BE2C (cell line): ENCODE results near the gene CAMTA1.
"Not testable (repeated sequence)": the region's sequence is repeated elsewhere in the genome, so short reads cannot be mapped to it uniquely, and the experiment has no call there.

Source experiments
- DNase-seq: peaks from one replicate; pipeline ENCODE4 v3.0.0-alpha.2; 2020
- H3K27me3 ChIP-seq: fragments of 250-450 bp; sonication (Bioruptor Pico); 2 replicates; pipeline ENCODE4 v1.5.1; 2020; ENCODE audit warnings: mild to moderate bottlenecking
- H3K36me3 ChIP-seq: fragments of 250-450 bp; sonication (Bioruptor Pico); 2 replicates; pipeline ENCODE4 v1.5.1; 2020; ENCODE audit warnings: mild to moderate bottlenecking
- H3K4me1 ChIP-seq: fragments of 250-450 bp; sonication (Bioruptor Pico); 2 replicates; pipeline ENCODE4 v1.5.1; 2020
- H3K4me3 ChIP-seq: 2 replicates; pipeline ENCODE4 v1.5.1; 2011; ENCODE audit warnings: low read depth, low read length
- H3K9me3 ChIP-seq: fragments of 250-450 bp; sonication (Bioruptor Pico); 2 replicates; pipeline ENCODE4 v1.5.1; 2020
- CTCF ChIP-seq: IDR thresholded peaks from 2 replicates; pipeline ENCODE4 v1.5.1; 2012; ENCODE audit warnings: mild to moderate bottlenecking, low read depth, low read length

The CAMTA1 gene

GRCh38 chr1:7690076-7690475 is 904.8 kb downstream of the CAMTA1 start:
- no peaks in the 10 kb centered on the region for H3K4me1 ChIP-seq
- TF ChIP-seq CTCF, result no peak
- H3K4me3 ChIP-seq, result no peak overlapping the region
- no peaks in the 10 kb centered on the region for H3K27me3 ChIP-seq
- no peak for DNase-seq
- no peaks in the 10 kb centered on the region for H3K36me3 ChIP-seq
- no peaks in the 10 kb centered on the region for H3K9me3 ChIP-seq

GRCh38 chr1:7690496-7691182 is 905.4 kb downstream of the CAMTA1 start:
- H3K4me3 ChIP-seq, result no peak overlapping the region
- H3K36me3 ChIP-seq, result no peaks in the 10 kb centered on the region
- H3K27me3 ChIP-seq, result no peaks in the 10 kb centered on the region
- H3K4me1 ChIP-seq, result no peaks in the 10 kb centered on the region
- H3K9me3 ChIP-seq, result no peaks in the 10 kb centered on the region
- TF ChIP-seq CTCF, result no peak
- no peak for DNase-seq

GRCh38 chr1:7691576-7691975 is 906.3 kb downstream of the CAMTA1 start:
- no peaks in the 10 kb centered on the region for H3K27me3 ChIP-seq

GRCh38 chr1:7692005-7692404 is 906.8 kb downstream of the CAMTA1 start:
- no peak for TF ChIP-seq CTCF
- no peak overlapping the region for H3K4me3 ChIP-seq
- no peaks in the 10 kb centered on the region for H3K27me3 ChIP-seq
- DNase-seq, result no peak
- no peaks in the 10 kb centered on the region for H3K9me3 ChIP-seq
- H3K36me3 ChIP-seq, result no peaks in the 10 kb centered on the region
- H3K4me1 ChIP-seq, result no peaks in the 10 kb centered on the region

More at GRCh38 chr1:7691576-7691975, 906.3 kb downstream of the CAMTA1 start:
- no peaks in the 10 kb centered on the region for H3K9me3 ChIP-seq
- H3K4me1 ChIP-seq, result no peaks in the 10 kb centered on the region
- TF ChIP-seq CTCF, result no peak
- H3K36me3 ChIP-seq, result no peaks in the 10 kb centered on the region
- DNase-seq, result no peak
- no peak overlapping the region for H3K4me3 ChIP-seq

- H3K9me3 ChIP-seq, H3K36me3 ChIP-seq, DNase-seq, H3K4me1 ChIP-seq, H3K27me3 ChIP-seq, H3K4me3 ChIP-seq: not testable (repeated sequence)
These were observed 907.8 kb downstream of the CAMTA1 start for GRCh38 chr1:7693037-7693436.

GRCh38 chr1:7693662-7694061 is 908.4 kb downstream of the CAMTA1 start:
- no peak for TF ChIP-seq CTCF

More at GRCh38 chr1:7693662-7694061, 908.4 kb downstream of the CAMTA1 start:
- no peaks in the 10 kb centered on the region for H3K36me3 ChIP-seq
- H3K4me3 ChIP-seq, result no peak overlapping the region
- no peaks in the 10 kb centered on the region for H3K9me3 ChIP-seq
- no peak for DNase-seq
- H3K27me3 ChIP-seq, result no peaks in the 10 kb centered on the region
- H3K4me1 ChIP-seq, result no peaks in the 10 kb centered on the region
